Mucosa of gallbladder (tissue), 1 donor: ENCODE data around the gene CAT. TPM values are rescaled to one million over a fixed set of nuclear protein-coding genes. Genes with fewer than 3 reads are reported as not detected.
A peak's percentile ranks its signal among the peaks of the same experiment; 100 is the strongest.
"Not testable (repeated sequence)": the region's sequence is repeated elsewhere in the genome, so short reads cannot be mapped to it uniquely, and the experiment has no call there.

ENCODE experiments used
- DNase-seq: peaks from one replicate; pipeline ENCODE4 v3.0.0-alpha.2; 2020; ENCODE audit warnings: low spot score
- total RNA-seq: library from RNA; stranded (reverse); gene quantifications from one replicate; pipeline ENCODE4 v1.2.1, GENCODE V29; 2021
- donor health status: DM: no; HTN: no; CAD: no.

CAT gene
- total RNA-seq: 147 TPM

DNA sequence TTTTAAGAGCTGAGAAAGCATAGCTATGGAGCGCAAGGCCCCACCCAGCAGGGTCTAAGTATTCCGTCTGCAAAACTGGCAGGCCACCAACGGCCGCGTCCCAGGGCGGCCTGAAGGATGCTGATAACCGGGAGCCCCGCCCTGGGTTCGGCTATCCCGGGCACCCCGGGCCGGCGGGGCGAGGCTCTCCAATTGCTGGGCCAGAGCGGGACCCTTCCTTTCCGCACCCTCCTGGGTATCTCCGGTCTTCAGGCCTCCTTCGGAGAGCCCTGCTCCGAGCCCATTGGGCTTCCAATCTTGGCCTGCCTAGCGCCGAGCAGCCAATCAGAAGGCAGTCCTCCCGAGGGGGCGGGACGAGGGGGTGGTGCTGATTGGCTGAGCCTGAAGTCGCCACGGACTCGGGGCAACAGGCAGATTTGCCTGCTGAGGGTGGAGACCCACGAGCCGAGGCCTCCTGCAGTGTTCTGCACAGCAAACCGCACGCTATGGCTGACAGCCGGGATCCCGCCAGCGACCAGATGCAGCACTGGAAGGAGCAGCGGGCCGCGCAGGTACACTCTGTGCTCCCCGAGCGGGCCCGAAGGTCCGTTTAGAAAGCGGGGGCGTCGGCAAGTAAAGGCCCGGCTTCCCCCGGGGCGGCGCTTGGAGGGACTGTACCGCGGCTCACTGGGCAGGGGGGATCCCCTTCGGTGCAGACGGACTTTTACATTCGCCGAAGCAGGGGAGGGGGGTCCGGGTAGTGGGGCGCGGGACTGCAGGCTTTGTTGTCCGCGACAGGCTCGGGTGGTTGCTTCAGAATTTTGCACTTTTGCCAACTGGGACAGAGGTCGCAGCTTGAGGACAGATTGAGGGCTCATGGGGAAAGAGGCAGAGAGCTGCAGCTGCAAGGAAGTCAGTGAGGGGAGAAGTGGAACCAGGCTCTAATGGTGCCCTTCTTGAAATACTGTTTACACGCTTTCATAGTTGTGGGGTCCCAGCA lies at the start of gene CAT:
TSS of gene CAT (plus strand) at position 406 of the 979 bp plus-strand sequence. CDS start at position 486, 80 bp downstream.
- peak; percentile 98 for DNase-seq

DNA sequence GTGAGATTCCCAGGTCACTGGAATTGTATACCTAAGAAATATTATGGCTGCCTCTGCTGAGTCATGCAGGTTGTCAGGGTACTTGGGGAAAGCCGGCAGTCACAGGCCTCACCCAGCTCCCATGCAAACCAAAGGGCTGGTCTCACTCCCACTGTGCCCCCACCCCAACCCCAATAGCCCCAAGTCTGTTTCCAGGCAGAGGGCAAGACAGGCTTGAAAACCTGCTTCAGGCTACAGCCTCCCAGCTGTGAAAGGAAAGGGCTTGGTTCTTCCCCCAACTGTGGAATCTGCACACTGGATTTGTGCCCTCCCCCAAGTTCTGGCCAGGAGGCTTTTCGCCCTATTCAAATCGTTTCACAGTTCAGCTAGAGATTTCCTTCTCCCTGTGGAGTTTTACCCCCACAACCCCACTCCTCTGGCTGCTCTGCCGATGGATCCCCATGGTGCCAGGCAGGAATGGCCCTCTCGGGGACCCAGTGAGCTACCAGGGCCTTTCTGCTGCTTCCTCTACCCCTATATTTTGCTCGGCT lies 43.9 kb upstream of the CAT start:
- no peak for DNase-seq

DNA sequence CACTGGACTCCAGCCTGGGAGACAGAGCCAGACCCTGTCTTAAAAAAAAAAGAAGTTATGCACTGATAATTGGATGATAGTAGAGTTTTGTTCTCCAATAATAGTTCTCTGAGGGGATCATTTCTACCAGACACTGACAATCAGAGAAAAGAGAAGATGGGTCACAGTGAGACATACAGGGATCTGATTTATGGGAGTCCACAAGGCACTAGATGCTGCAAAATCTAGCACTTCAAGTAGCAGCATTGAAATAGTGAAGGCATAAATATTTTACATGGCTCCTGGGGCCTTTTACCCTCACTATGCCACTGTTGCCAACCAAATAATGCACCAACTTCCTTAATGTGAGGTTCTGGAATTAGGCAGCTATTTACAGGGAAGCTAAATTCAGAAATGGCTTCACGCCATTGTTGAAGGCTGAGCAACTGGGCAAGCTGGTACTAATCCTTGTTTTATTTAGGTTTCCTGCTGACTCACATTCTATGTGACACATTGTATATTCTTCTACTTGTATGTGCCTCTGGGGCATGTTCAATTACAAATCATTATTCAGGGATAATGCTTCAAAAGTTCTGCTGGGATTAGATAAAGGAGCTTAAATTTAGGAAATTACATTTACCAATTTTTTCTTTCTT lies 42.7 kb upstream of the CAT start:
- DNase-seq: no peak

DNA sequence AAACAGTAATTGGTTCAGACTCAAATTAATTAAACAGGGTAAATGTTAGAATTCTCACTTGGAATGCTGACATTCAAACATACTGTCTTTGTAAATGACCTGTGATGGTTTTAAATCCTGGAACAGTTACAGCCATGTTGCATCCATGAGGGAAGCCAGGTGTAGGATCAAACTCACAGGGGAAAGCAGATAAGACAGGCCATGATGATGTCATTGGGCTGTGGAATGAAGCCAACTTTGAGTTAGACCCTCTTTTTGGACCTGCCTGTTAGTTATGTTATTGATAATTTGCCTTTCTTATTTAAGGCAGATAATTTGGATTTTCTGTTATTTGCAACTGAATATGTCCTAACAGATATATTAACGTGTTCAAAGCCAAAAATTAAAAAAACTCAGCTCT lies 41.6 kb upstream of the CAT start:
- no peak for DNase-seq

DNA sequence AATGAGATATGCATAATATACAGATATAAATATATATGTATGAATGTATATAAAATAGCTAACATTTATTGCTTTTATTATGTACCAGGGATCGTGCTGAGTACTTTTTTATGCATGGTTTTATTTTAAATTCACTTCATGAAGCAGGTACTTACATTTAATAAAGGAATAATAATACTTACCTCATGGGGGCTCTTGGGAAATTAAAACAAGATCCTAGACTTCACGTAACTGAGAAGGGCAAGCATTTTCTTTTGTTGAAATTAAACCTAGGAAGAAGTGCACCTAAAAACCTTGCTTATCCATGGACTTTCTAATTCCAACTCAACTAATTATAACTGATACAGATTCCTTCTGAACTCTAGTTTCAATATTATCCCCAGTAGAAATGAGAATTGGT lies 40.9 kb upstream of the CAT start:
- no peak for DNase-seq

DNA sequence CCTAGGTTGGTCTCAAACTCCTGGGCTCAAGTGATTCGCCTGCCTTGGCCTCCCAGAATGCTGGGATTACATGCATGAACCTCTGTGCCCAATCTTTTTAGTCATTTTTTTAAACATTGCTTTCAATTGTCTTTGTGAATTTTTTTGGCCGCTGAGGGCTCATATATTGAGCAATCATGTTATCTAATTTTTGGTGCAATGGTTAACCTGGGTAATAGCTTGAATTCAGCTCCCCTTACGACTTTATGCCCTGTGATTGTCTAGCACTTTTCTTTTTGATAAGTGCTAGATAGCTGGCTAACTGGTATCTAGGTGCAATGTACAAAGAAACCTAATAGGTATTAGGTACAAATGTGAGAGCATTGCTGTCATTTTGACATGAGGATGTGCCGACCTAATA lies 35.3 kb upstream of the CAT start:
- DNase-seq: no peak

DNA sequence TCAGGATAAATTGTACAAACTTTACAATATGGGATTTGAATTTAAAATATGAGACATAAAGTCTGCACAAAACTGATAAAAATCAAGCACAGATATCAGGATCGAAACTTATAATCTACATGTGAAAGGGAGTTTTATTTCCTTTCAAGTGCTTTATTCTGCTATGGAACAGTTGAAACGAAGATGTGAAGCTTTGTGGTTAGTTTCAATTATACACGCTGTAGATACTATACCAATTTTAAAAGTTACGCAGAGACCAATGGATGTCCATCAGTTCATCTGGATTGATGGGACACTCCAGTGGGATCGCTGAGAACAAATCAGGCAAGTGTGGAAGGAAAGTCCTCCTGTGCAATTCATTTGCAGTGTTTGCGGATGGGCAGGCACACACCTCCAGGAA lies 34.5 kb upstream of the CAT start:
- no peak for DNase-seq

DNA sequence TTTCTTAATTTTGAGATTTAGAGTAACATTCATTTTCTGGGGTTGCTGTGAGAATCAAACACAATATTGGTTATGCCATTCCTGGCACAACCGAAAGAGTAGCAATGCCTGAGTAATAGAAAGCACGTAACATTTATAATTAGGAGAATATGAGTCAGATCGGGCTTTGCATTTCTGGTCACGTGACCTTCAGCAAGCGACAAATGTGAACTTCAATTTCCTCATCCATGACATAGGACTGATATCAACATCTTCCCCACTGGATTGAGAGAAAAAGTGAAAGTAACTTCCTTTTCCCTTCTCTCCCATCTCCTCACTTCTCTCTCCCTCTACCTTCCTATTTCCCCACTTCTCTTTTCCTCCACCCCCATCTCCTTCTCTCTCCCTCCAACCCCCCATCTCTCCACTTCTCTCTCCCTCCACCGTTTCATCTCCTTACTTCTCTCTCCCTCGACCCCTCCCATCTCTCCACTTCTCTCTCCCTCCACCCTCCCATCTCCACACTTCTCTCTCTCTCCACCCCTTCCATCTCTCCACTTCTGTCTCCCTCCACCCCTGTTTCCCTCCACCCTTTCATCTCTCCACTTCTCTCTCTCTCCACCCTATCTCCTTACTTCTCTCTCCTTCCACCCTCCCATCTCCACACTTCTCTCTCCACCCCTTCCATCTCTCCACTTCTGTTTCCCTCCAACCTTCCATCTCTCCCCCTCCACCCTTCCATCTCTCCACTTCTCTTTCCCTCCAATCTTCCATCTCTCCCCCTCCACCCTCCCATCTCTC lies 33.5 kb upstream of the CAT start:
- no peak for DNase-seq

DNA sequence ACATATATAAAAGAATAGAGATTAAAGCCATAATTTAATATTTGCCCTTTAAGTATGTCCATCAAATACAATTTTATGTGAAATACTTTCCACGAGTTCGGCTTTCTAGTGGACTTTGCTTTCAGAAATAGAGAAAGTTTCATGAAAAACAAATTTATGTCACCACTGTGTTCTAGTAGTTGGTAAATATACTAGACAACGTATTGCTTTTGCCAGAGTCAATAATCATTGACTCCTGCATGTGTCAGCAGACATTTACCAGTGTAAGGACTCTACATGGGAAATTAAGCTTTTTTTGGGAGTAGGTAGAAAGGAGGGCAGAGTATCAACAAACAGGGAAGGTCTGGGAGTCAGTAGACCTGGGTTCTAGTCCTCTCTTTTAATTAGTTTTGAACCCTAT lies 32.3 kb upstream of the CAT start:
- DNase-seq: no peak

DNA sequence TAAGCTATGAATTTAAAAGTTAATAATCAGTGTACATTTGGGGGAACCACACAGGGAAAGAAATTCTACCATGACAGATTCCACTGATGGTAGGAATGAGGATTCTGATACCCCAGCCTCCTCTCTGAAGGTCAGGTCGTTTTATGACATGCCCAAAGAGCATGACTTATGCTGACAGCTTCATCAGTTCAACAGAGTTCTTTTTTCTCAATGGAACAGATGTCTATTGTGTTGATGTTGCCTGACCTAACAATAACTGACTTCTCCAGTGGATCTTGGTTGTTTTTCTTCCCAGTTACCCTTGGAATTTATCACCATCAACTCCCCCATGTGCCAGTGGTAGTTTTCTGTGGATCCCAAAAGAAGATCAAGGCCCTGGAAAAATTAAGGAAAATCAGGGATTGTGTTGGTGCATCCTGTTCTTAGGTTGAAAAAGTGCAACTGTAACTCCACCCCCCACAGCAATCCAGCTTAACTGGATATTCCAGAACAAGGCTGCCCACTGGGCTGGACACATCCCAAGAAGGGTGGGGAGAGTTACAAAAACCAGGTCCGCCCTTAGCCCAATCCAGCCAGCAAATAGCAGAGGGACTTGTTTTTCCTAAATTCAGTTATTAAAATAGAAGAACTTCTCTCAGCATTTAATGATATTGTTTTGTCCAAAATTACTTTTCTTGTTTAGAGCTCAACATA lies 31.5 kb upstream of the CAT start:
- DNase-seq: no peak

DNA sequence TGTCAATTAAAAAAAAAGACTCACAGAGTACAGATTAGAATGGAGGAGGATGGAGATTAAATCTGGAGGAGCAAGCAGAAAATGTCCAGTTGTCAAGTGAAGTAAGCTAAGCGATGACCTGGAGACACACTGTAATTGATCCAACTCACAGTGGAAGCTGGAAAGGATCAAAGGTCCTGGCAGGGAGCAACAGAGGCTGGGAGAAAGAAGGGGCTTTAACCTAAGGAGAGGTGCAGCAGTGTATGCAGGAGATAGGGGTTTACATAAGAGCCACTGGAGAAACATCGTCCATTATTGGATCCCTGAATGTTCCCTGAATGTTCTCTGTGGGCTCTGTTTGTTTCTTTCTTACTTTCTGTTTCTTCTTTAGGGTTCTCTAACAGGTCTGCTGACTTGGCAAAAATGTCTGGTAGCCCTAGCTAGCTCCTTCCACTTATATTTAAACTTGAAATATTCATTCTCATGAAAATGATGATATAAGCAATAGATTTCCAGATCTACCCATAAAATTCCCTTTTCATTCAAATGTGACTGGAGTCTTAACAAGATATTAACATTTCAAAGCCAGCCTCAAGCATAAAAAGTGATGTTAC lies 30.1 kb upstream of the CAT start:
- DNase-seq: no peak

DNA sequence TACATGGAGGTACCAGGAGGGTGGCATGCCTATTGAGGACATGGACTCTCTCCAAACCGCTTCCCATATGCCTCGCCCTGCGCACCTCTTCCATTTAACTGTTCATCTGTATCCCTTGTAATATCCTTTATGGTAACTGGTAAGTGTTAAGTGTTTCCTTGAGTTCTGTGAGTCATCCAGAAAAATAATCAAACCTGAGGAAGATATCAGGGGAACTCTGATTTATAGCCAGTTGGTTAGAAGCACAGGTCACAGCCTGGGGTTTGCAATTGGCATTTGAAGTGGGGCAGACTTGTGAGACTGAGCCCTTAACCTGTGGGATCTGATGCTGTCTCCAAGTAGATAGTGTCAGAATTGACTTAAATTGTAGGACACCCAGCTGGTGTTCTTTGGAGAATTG lies 27.6 kb upstream of the CAT start:
- DNase-seq: no peak

DNA sequence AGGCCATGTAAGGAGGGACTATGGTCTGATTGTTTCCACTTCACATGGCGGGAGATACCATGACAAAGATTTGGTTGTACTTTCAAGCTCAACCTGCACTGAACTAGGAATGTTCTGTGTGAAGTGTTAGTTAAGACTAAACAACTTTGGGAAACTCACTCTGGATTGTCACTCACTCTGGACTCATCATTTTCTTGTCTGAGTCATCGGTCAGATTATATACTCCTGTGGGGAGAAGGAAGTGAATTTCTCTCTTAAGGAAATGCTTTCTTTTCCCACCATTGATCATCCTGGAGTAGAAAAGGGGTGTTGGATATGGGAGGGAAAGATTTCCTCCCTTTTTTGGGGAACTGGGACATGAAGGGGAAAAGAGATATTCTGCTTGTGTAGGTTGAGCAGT lies 26.9 kb upstream of the CAT start:
- DNase-seq: no peak

DNA sequence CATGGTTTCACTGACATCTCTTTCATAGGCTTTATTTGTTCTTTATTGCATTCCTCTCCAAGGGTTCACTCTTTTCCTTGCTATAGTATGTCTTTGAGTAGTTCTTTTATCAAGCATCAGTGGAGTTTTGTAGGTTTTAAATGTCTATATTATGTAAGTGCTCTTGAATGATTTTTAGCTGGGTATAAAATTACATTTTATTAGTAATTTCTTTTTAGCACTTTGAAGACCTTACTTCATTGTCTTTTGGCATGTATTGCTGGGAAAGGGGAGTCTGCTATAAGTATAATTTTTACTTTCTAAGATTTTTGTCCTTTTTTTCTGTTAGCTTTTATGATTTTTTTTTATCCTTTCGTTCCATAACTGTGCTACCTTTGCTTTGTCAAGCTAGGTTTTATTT lies 25.5 kb upstream of the CAT start:
- no peak for DNase-seq

DNA sequence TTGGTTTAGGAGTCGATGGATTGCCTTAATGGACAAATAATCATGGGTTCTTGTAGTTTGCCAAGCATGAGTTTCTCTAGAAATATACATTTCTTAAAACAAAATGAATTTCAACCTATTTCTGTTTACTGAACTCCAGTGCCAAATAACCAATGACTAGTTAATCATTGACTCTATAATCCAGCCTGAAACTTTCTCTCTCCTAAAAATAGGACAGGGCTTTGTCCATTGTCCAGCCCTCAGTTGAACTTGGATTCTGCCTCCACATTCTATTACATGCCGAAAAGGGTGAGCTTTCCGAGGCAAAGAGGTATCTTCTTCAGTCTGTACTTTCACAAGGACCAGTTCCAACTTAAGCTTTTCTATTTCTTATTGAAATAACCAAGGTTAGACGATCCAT lies 23.2 kb upstream of the CAT start:
- no peak for DNase-seq

DNA sequence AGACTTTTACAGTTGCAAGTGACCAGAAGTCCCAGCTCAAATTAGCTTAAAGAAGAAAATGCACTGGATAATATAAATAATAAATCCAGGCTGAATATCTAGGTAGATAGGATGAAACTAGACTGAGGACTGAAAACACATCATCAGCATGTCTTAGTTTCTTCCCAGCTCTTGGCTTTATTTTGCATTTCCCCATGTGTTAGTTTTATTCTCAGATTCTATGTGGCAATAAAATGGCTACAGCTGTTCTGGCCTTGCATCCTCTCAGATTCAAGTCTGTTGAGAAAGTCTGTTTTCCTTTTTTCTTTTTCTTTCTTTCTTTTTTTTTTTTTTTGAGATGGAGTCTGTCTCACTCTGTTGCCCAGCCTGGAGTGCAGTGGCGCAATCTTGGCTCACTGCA lies 22.6 kb upstream of the CAT start:
- DNase-seq: no peak

DNA sequence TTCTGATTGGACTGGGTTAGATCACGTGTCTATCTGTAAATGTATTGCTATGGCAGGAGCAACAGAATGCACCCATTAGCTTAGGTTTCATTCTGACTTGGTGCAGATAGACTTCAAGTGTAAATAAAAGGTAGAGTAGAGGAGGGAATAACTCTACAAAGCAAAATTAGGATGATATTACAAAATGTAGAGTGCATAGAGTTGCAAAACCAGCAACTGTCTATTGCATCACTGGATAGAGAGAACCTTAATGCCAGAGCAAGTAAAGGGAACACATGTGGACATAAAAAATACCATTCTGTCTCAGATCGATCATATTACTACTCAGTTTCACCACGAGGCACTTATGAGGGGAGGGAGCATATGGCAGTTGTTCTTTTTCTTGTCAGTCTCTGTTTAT lies 22.0 kb upstream of the CAT start:
- no peak for DNase-seq

DNA sequence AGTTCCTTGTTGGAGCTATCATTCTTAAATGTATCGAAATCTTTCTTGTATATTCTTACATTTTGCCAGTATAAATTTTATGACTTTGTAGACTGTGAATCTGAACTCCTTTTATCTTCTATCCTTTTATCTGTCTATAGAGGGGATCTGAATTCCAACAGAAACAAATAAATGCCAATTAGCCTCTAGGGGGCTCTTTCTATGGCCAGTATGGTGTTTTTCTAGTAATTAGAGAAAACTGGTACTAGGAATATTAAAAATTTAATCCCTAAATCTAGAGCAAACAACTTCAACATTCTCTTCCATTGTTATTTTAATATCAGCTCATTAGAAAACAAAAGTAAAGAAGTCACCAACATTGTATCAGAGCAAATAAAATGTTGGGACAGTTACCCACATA lies 21.5 kb upstream of the CAT start:
- no peak for DNase-seq

DNA sequence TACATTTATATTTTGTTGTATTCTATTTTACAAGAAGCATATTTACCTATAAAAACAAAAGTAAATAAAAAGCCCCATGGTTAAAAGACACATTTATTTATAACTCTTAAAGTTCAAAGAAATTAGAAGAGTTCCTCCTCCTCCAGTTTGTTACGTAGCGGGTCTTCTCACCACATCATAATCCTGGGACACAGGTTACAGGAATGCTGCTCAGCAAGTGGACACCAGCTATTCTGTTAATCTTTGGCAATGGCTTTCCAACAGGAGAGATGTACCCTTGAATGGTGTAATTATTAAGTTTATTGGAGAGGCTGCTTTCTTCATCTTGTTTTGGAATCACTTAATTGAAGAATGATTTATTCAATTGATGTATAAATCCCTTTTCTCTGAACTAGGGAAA lies 19.6 kb upstream of the CAT start:
- DNase-seq: no peak

DNA sequence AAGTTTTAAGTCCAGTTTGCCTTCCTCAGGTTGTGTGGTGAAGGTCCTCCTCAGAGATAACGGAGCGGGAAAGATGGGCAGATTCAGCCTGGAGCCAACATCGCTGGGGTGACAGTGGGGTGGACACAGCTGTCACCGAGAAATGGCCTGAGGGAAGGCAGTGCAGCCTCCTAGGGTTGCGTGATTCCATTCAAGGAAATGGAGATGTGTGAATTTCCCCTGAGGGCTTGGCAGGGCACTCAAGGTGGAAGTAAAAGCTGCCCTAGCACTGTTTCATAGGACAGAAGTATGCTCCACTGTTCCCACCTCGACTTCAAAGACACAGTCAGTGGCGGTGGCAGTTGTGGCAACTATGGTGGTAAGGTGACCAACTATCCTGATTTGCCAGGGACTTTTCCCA lies 15.4 kb upstream of the CAT start:
- DNase-seq: no peak

DNA sequence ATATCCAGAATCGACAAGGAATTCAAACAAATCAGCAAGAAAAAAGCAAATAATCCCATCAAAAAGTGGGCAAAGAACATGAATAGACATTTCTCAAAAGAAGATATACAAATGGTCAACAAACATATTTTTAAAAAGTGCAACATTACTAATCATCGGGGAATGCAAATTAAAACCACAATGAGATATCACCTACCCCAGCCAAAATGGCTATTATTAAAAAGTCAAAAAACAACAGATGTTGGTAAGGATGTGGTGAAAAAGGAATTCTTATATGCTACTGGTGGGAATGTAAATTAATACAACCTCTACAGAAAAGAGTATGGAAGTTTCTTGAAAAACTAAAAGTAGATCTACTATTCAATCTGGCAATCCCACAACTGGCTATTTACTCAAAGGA lies 13.9 kb upstream of the CAT start:
- DNase-seq: not testable (repeated sequence)
